ENCODE measurements around the gene SNX19. TPM values are rescaled to one million over a fixed set of nuclear protein-coding genes. Genes with fewer than 3 reads are reported as not detected.

Gene SNX19
- total RNA-seq, 1 donor from 2014 or later = 60.4 TPM

- H3K27me3 Mint-ChIP-seq = peaks cover 6% of the 10 kb centered on the region
- ATAC-seq (ENCODE audit: low read depth) (no peak), DNase-seq (no peak)
- ChIA-PET CTCF (no interaction called here), POLR2A (no interaction called here)
- H3K27ac Mint-ChIP-seq = no peak overlapping the region
- H3K4me1 Mint-ChIP-seq = no peaks in the 10 kb centered on the region
- intact Hi-C loops (cut with micrococcal nuclease) = no loop called here
- no peak for TF ChIP-seq CTCF (IDR thresholded peaks at IDR 0.05)
- no peak overlapping the region for H3K4me3 Mint-ChIP-seq
- no peaks in the 10 kb centered on the region for H3K36me3 Mint-ChIP-seq (ENCODE audit: low read depth)
- H3K9me3 Mint-ChIP-seq = no peaks in the 10 kb centered on the region
Observed at GRCh38 chr11:130825561-130825960, 90.7 kb downstream of the SNX19 start.
